Lung (tissue), 12 donors: ENCODE results near the gene ASTN2. TPM values are rescaled to one million over a fixed set of nuclear protein-coding genes. Genes with fewer than 3 reads are reported as not detected.

Experiments
- ATAC-seq: fragments of 200-7000 bp; cut with Tn5 transposase; one replicate; pipeline ENCODE4 v1.9.1; 2020; ENCODE audit warnings: moderate number of reproducible peaks; ENCODE audit not compliant: insufficient read depth, low FRiP score
- DNase-seq, 3 donors: peaks; one replicate each; pipeline ENCODE4 v3.0.0-alpha.2; 2013 to 2017
- H3K27ac ChIP-seq, 2 donors: one replicate each; pipeline ENCODE4 v1.5.1; 2013; ENCODE audit warnings: mild to moderate bottlenecking in 2 of 2, moderate library complexity in 2 of 2, control low read depth in 1 of 2, inconsistent platforms in 1 of 2, low read depth in 1 of 2, low read length in 1 of 2
- H3K27me3 ChIP-seq, 3 donors: one replicate each; pipeline ENCODE4 v1.5.1; 2013; ENCODE audit warnings: low read length in 2 of 3; ENCODE audit not compliant: control insufficient read depth in 3 of 3, insufficient read depth in 3 of 3
- H3K36me3 ChIP-seq, 4 donors: one replicate each; pipeline ENCODE4 v1.5.1; 2013; ENCODE audit warnings: low read length in 4 of 4, mild to moderate bottlenecking in 1 of 4, moderate library complexity in 1 of 4; ENCODE audit not compliant: control insufficient read depth in 4 of 4, insufficient read depth in 4 of 4
- H3K4me1 ChIP-seq, 5 donors: one replicate each; pipeline ENCODE4 v1.5.1; 2013; ENCODE audit warnings: low read length in 5 of 5, mild to moderate bottlenecking in 2 of 5, moderate library complexity in 1 of 5; ENCODE audit not compliant: control insufficient read depth in 5 of 5, insufficient read depth in 5 of 5
- H3K4me3 ChIP-seq: one replicate; pipeline ENCODE4 v1.5.1; 2013; ENCODE audit warnings: mild to moderate bottlenecking, control low read depth, moderate library complexity
- H3K9ac ChIP-seq, 2 donors: one replicate each; pipeline ENCODE4 v1.5.1; 2013; ENCODE audit warnings: low read length in 2 of 2, control low read depth in 1 of 2; ENCODE audit not compliant: insufficient read depth in 1 of 2
- H3K9me3 ChIP-seq, 4 donors: one replicate each; pipeline ENCODE4 v1.5.1; 2013; ENCODE audit warnings: low read length in 3 of 4, mild to moderate bottlenecking in 1 of 4, moderate library complexity in 1 of 4; ENCODE audit not compliant: control insufficient read depth in 4 of 4, insufficient read depth in 3 of 4
- WGBS, 2 donors: extraction: QIAGEN DNeasy Blood & Tissue Kit; methylation state at CpG; one replicate each; pipeline ENCODE4 v1.1.7; 2013; 5-methylcytosine and 5-hydroxymethylcytosine counted together
- polyA plus RNA-seq, 2 donors: library from polyadenylated mRNA; stranded (reverse); fragments of 200-250 nt; gene quantifications; one replicate each; pipeline ENCODE4 v1.2.1, GENCODE V29; 2013
- total RNA-seq, 2 donors: library from RNA; depleted of rRNA in 1 of 2; stranded (reverse); fragments of >200 nt in 1 of 2; gene quantifications; one replicate each; pipeline ENCODE4 v1.2.1, GENCODE V29; 2014 to 2021
- TF ChIP-seq, protein P1 (sequence below): IDR thresholded peaks from 2 replicates; pipeline ENCODE4 v1.5.1; 2012; ENCODE audit warnings: mild to moderate bottlenecking; ENCODE audit errors: control extremely low read depth, extremely low read depth
- donor health status: control.
- donor health status: control.
- donor health status: Bipolar disorder and iron deficiency.
- donor health status: healthy.
- donor health status: DM: yes; HTN: yes; CAD: no.

The ASTN2 gene
- total and polyA plus RNA-seq, 4 donors: 1.4 to 7.0 (median 3.3) TPM

DNA sequence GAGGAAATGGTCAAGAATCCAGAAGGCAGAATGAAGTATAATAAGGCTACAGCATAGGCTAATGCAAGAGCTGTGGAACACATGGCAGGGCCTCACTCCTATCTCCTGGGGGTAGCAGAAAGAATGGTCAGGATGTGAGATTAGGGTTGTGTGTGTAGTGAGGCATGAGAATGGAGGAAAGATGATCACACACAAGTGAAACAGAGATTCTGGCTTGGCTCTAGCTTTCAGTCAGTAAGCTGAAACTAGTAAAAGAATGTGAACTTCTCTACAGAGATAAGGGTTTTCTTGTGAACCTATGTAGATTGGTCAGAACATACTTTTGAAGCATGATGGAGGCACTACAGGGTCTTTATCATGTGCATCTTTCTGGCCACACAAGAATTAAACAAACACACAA lies 298.8 kb downstream of the ASTN2 start:
- H3K27me3 ChIP-seq: no peaks in the 10 kb centered on the region
- H3K36me3 ChIP-seq: no peaks in the 10 kb centered on the region
- H3K9me3 ChIP-seq: peaks cover 0 to 4% (median 0%) of the 10 kb centered on the region in 4 donors
- no peak overlapping the region for H3K4me3 ChIP-seq
- ATAC-seq: no peak
- TF ChIP-seq, protein P1, sequence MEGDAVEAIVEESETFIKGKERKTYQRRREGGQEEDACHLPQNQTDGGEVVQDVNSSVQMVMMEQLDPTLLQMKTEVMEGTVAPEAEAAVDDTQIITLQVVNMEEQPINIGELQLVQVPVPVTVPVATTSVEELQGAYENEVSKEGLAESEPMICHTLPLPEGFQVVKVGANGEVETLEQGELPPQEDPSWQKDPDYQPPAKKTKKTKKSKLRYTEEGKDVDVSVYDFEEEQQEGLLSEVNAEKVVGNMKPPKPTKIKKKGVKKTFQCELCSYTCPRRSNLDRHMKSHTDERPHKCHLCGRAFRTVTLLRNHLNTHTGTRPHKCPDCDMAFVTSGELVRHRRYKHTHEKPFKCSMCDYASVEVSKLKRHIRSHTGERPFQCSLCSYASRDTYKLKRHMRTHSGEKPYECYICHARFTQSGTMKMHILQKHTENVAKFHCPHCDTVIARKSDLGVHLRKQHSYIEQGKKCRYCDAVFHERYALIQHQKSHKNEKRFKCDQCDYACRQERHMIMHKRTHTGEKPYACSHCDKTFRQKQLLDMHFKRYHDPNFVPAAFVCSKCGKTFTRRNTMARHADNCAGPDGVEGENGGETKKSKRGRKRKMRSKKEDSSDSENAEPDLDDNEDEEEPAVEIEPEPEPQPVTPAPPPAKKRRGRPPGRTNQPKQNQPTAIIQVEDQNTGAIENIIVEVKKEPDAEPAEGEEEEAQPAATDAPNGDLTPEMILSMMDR: no peak
- H3K27ac ChIP-seq: no peak overlapping the region
- DNase-seq: no peak
- no peak overlapping the region for H3K9ac ChIP-seq
- H3K4me1 ChIP-seq: no peaks in the 10 kb centered on the region

DNA sequence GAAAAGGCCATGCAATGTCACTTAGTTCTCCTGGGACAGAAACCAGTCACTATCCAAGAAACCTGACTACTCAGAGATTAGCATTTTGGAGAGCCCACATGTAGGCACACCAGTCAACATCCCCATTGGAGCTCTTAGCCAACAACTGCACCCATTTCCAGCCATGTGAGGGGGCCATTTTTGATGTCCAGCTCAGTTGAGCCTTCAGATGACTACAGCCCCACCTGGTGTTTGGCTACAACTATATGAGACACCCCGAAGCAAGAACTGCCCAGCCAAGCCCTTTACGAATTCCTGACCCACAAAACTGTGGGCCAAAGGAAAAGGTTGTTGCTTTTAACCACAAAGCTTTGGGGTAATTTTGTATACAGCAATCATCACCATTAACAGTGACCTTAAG lies 300.1 kb downstream of the ASTN2 start:
- no peaks in the 10 kb centered on the region for H3K36me3 ChIP-seq
- WGBS, 2 donors: 43 to 51% methylated on average over 2 of the region's 2 CpGs
- H3K4me3 ChIP-seq: no peak overlapping the region
- H3K27ac ChIP-seq: no peak overlapping the region
- ATAC-seq: no peak
- no peak for DNase-seq
- peaks cover 0 to 2% (median 0%) of the 10 kb centered on the region in 4 donors for H3K9me3 ChIP-seq
- TF ChIP-seq, protein P1: no peak
- no peak overlapping the region for H3K9ac ChIP-seq
- no peaks in the 10 kb centered on the region for H3K4me1 ChIP-seq
- H3K27me3 ChIP-seq: no peaks in the 10 kb centered on the region

DNA sequence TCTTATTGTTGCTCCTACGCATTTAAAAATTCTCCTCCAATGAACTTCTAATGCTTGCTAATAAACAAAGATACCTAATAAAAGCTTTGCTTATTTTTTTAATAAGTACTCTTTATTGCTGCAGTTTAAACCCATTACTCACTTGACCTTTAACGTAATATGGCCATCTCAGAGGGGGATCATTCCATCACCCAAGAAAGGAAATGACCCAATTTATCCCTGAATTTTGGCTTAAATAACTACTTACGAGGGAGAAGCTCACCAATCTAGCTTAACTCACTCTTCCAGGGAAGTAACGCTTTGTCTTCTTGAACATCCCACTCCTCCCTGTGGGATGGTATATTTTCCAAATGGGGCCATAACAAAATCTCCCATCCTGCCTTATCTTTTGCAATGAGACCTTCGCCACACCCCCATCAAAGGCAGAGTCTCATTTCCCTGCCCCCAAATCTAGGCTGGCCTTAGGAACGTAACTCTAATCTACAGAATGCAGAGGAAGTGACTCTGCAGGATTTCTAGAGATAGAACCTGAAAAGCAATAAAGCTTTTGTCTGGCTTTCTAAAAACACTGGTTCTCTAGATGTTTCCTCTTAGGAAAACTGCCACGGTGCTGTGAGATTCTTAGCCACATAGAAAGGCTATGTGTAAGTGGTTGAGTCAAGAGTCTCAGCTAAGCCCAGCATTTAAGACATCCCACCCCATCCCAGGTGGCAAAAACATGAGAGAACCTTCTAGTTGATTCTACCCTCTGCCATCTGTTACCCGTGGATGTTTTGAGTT lies 310.0 kb downstream of the ASTN2 start:
- no peak overlapping the region for H3K27ac ChIP-seq
- no peak for DNase-seq
- H3K27me3 ChIP-seq: no peaks in the 10 kb centered on the region
- H3K4me1 ChIP-seq: no peaks in the 10 kb centered on the region
- TF ChIP-seq, protein P1: no peak
- H3K36me3 ChIP-seq: no peaks in the 10 kb centered on the region
- no peak overlapping the region for H3K4me3 ChIP-seq
- no peak overlapping the region for H3K9ac ChIP-seq
- ATAC-seq: no peak
- H3K9me3 ChIP-seq: peaks cover 0 to 2% (median 0%) of the 10 kb centered on the region in 4 donors
- 60 to 63% methylated on average over 8 of the region's 8 CpGs for WGBS, 2 donors

DNA sequence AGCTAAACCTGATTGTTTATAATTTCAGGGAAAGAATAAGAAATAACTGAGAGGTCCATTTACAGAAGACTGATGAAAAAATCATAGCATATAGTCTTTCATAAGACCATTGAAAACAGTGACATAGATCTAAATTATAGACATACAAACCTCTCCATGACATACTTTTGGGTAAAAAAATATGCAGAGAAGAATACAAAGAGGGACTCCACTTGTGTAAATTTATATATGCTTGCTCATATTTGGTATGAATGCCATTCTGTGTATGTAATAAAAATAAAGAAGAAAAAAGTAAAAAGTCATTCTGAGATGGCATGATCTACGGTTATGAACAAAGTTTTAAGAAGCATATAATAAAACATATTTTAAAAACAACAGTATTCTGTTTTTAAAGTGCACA lies 310.7 kb downstream of the ASTN2 start:
- DNase-seq (no peak), ATAC-seq (no peak)
- no peaks in the 10 kb centered on the region for H3K4me1 ChIP-seq
- H3K27me3 ChIP-seq: no peaks in the 10 kb centered on the region
- peaks cover 0 to 2% (median 0%) of the 10 kb centered on the region in 4 donors for H3K9me3 ChIP-seq
- no peak overlapping the region for H3K9ac ChIP-seq
- 79 to 94% methylated on average over 1 of the region's 1 CpG for WGBS, 2 donors
- H3K27ac ChIP-seq: no peak overlapping the region
- no peaks in the 10 kb centered on the region for H3K36me3 ChIP-seq
- TF ChIP-seq, protein P1: no peak
- no peak overlapping the region for H3K4me3 ChIP-seq
